Measurements from ENCODE around the gene LRRC7.

The LRRC7 gene

DNA sequence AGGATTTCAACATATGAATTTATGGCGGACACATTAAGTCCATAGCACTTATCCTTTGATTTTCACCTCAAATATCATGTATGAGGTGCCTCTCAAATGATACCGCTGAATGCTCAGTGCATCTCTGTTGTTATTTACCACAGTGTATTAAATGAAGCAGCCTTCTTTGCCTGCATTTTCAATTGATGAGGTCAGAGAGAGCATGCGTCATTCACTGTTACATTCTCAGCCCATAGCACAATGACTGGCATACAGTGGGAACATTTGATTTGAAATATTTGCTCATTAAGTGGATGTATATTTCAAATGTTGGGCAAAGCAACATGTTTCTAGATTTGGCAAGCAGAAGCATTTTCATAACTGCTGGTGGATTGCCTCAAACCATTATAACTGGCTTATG, 45.7 kb downstream of the LRRC7 start:
- H3K9me3 ChIP-seq (ENCODE audit: low read length): no peaks in the 10 kb centered on the region
- H3K27me3 ChIP-seq (ENCODE audit: insufficient read depth, low read length): no peaks in the 10 kb centered on the region
- H3K4me3 ChIP-seq (ENCODE audit: low read length): no peak overlapping the region
- no peaks in the 10 kb centered on the region for H3K4me1 ChIP-seq (ENCODE audit: insufficient read depth, low read length)
- H2AFZ ChIP-seq (ENCODE audit: low read depth, low read length): no peak overlapping the region
- no peaks in the 10 kb centered on the region for H3K36me3 ChIP-seq (ENCODE audit: insufficient read depth, low read length)

DNA sequence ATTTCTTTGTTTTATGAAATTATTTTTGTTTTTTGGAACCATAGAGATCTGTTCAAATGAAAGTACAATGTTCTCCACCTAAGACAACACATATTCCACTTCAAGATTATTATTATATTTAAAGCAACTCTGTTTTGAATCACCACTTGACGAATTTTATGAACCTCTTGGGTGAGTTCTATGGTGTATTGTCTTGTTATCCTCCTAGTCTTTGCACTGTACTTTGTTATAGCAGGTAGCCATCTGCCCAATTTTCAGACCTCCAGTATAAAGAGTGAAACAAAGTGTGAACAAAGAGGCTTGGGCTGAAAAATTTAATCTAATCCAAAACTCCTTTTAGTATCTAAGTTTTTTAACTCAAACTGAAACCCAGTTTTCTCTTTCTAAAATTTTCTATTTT, 71.0 kb downstream of the LRRC7 start:
- H3K27me3 ChIP-seq (ENCODE audit: insufficient read depth, low read length): no peaks in the 10 kb centered on the region
- no peak overlapping the region for H3K4me3 ChIP-seq (ENCODE audit: low read length)
- no peaks in the 10 kb centered on the region for H3K36me3 ChIP-seq (ENCODE audit: insufficient read depth, low read length)

DNA sequence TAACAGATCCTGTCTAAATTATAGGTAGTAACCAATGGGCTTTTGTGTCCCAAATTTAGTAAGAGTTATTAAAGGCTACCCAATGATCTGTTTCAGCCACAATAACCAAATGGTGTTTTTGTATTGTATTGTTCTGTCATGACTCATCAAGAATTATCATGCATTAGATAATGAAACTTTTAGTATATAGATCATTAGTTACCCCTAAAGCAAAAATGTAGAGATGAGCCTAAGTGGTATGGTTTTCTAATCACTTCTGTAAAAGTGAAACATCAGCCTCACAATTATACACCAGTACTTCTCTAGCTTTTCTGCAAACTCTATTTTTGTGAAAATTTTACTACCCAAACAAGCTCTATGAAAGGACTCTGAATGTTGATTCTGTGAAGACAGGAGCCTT, 71.4 kb downstream of the LRRC7 start:
- H3K36me3 ChIP-seq (ENCODE audit: insufficient read depth, low read length): no peaks in the 10 kb centered on the region
- H2AFZ ChIP-seq (ENCODE audit: low read depth, low read length): no peak overlapping the region
- H3K4me1 ChIP-seq (ENCODE audit: insufficient read depth, low read length): no peaks in the 10 kb centered on the region
- no peaks in the 10 kb centered on the region for H3K27me3 ChIP-seq (ENCODE audit: insufficient read depth, low read length)
- H3K4me3 ChIP-seq (ENCODE audit: low read length): no peak overlapping the region
- H3K9me3 ChIP-seq (ENCODE audit: low read length): no peaks in the 10 kb centered on the region

More for the DNA sequence above, 71.0 kb downstream of the LRRC7 start:
- H2AFZ ChIP-seq (ENCODE audit: low read depth, low read length): no peak overlapping the region
- H3K4me1 ChIP-seq (ENCODE audit: insufficient read depth, low read length): no peaks in the 10 kb centered on the region
- no peaks in the 10 kb centered on the region for H3K9me3 ChIP-seq (ENCODE audit: low read length)

DNA sequence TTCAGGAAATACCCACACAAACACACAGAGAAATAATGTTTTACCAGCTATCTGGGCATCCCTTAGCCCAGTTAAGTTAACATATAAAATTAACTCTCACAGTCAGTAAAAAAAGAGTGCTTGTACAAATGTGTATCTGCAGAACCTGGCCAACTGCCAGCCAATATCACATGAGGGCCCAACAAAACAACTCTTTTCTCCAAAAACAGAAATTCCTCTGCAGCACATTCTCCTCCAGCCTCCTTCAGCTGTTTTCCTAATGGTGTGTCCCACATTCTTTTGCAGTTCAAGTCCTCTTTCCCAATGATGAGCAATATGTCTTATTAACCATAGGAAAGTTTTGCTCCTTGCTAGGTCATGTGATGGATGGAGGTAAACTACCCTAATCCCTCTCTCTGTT, 75.5 kb downstream of the LRRC7 start:
- Histone ChIP-seq H3K27me3 (ENCODE audit: insufficient read depth, low read length) (no peaks in the 10 kb centered on the region), H3K9me3 (ENCODE audit: low read length) (no peaks in the 10 kb centered on the region), H3K4me3 (ENCODE audit: low read length) (no peak overlapping the region), H3K36me3 (ENCODE audit: insufficient read depth, low read length) (no peaks in the 10 kb centered on the region), H2AFZ (ENCODE audit: low read depth, low read length) (no peak overlapping the region), H3K4me1 (ENCODE audit: insufficient read depth, low read length) (peaks cover 5% of the 10 kb centered on the region)

DNA sequence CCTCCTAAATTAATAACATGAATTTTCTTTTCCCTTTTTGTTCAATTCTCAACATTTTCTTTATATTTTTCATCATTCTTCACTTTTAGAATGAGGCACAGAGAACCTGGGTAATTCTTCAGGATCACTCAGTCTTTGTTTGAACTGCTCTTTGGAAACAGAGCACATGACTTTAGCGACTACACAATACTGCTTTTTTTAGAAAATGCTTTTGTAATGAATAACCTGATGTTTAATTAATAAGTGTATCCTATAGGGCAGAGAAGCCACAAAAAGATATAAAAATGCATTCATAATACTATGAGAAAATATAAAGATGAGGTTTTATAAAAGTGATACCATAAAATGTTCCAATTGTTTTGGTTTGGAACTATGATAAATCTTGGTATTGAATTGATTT, 77.8 kb downstream of the LRRC7 start:
- H3K36me3 ChIP-seq (ENCODE audit: insufficient read depth, low read length): no peaks in the 10 kb centered on the region
- peaks cover 5% of the 10 kb centered on the region for H3K4me1 ChIP-seq (ENCODE audit: insufficient read depth, low read length)
- H2AFZ ChIP-seq (ENCODE audit: low read depth, low read length): peak overlapping the region; percentile 72
- H3K27me3 ChIP-seq (ENCODE audit: insufficient read depth, low read length): no peaks in the 10 kb centered on the region
- no peaks in the 10 kb centered on the region for H3K9me3 ChIP-seq (ENCODE audit: low read length)
- H3K4me3 ChIP-seq (ENCODE audit: low read length): no peak overlapping the region

DNA sequence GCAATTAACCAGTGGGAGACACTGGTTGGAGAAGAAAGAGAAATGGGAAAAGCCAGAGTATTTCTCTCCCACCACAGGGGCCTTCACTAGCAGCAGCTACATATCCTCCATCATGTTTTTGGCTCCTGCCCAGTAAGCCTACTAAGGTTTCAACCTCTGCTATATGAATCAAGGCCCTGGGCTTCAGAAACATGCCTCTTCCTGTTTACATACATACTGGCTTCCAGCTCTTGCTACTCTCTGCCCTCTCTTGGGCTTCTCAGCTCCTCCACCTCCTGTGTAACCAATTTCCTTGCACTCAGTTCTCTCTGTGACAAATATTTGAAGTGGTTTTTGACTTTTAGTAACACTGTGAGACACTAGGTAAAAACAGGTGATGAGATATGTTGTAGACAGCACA, 80.8 kb downstream of the LRRC7 start:
- peaks cover 5% of the 10 kb centered on the region for H3K4me1 ChIP-seq (ENCODE audit: insufficient read depth, low read length)
- no peak overlapping the region for H2AFZ ChIP-seq (ENCODE audit: low read depth, low read length)
- H3K27me3 ChIP-seq (ENCODE audit: insufficient read depth, low read length): no peaks in the 10 kb centered on the region
- no peak overlapping the region for H3K4me3 ChIP-seq (ENCODE audit: low read length)
- no peaks in the 10 kb centered on the region for H3K36me3 ChIP-seq (ENCODE audit: insufficient read depth, low read length)
- H3K9me3 ChIP-seq (ENCODE audit: low read length): no peaks in the 10 kb centered on the region

DNA sequence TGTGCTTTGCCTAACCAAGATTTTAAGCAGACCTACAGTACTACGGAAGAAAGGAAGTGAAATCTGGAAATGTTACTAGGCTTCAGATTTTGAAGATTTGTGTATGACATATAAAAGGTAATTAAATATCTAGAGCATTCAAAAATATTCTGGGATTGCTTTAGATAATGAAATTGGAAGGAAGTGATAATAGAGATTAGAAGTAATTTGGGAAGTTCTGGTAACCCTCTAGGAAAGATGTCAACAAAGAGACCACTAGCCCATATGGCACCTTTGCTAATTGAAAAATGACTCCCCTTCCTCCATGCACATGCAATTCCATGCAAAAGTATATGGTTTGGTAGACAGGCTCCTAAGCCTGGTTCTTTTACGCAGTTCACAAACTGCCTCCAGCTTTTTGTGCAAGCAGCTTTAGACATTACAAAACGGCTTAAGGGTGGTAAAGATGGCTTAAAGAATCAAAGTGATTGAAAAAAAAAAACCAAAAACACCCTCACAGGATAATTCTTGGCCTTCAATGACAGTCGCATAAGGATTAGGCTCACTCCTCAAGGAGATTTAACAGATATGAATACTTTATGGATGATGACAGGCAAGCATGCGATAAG, 81.8 kb downstream of the LRRC7 start:
- H3K36me3 ChIP-seq (ENCODE audit: insufficient read depth, low read length): no peaks in the 10 kb centered on the region
- H2AFZ ChIP-seq (ENCODE audit: low read depth, low read length): no peak overlapping the region
- peaks cover 5% of the 10 kb centered on the region for H3K4me1 ChIP-seq (ENCODE audit: insufficient read depth, low read length)
- H3K27me3 ChIP-seq (ENCODE audit: insufficient read depth, low read length): no peaks in the 10 kb centered on the region
- H3K4me3 ChIP-seq (ENCODE audit: low read length): no peak overlapping the region
- no peaks in the 10 kb centered on the region for H3K9me3 ChIP-seq (ENCODE audit: low read length)

DNA sequence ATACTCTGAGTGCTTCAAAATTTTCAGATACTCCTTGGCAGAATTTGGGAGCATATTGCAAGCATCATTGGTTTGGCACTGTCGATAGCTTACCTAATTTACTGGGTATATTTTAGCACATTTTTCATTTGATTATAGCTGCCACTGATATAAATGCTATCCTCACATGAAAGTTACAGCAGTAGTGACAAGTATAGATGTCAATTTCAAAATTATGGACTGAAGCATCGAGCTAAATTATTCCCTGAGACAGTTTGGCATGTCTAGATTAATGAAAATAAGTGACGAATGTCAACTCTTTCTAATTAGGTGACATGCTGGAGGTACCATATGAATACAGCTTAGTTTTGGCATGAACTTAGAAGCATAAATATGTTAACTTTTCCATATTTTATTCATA, 83.1 kb downstream of the LRRC7 start:
- Histone ChIP-seq H3K4me1 (ENCODE audit: insufficient read depth, low read length) (no peaks in the 10 kb centered on the region), H3K9me3 (ENCODE audit: low read length) (no peaks in the 10 kb centered on the region), H2AFZ (ENCODE audit: low read depth, low read length) (no peak overlapping the region), H3K27me3 (ENCODE audit: insufficient read depth, low read length) (no peaks in the 10 kb centered on the region), H3K36me3 (ENCODE audit: insufficient read depth, low read length) (no peaks in the 10 kb centered on the region), H3K4me3 (ENCODE audit: low read length) (no peak overlapping the region)

DNA sequence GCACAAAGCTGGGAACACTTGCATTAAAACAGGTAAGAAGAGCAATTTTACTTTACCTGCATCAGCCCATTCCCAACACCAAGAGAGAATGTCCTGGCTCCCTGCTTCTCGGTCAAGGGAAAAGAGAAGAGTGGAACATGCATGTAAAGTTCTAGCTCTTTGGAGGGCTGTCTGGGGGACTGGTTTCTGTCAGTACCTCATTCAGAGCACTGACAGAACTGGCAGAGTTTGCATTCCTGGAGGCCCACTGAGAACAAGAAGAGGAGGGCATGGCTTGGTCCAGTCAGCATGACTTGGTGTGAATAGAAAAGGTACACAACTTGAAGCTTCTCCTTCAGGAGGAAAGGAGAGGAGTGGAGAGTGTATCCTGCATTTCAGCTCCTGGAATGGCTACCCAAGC, 83.9 kb downstream of the LRRC7 start:
- no peaks in the 10 kb centered on the region for H3K9me3 ChIP-seq (ENCODE audit: low read length)
- H3K27me3 ChIP-seq (ENCODE audit: insufficient read depth, low read length): no peaks in the 10 kb centered on the region
- no peak overlapping the region for H2AFZ ChIP-seq (ENCODE audit: low read depth, low read length)
- no peak overlapping the region for H3K4me3 ChIP-seq (ENCODE audit: low read length)
- H3K4me1 ChIP-seq (ENCODE audit: insufficient read depth, low read length): no peaks in the 10 kb centered on the region
- no peaks in the 10 kb centered on the region for H3K36me3 ChIP-seq (ENCODE audit: insufficient read depth, low read length)

DNA sequence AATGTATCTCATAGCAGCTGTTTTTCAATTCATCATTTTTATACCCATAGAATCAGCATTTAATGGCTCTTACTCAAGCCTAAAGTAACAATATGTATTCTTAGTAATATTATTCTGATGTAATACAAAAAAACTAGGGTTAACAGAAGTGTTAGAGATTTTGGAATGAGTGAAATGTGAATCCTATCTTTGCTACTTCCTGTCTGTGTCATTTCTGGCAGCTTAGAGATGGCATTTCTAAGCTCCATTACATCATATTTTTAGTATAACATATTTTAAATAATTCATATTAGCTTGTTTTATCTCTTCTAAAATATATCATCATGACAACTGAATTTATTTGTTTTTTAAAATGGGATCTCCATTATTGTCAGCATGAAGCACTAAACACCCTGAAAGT, 90.2 kb downstream of the LRRC7 start:
- Histone ChIP-seq H3K36me3 (ENCODE audit: insufficient read depth, low read length) (no peaks in the 10 kb centered on the region), H2AFZ (ENCODE audit: low read depth, low read length) (no peak overlapping the region), H3K27me3 (ENCODE audit: insufficient read depth, low read length) (no peaks in the 10 kb centered on the region), H3K4me3 (ENCODE audit: low read length) (no peak overlapping the region), H3K4me1 (ENCODE audit: insufficient read depth, low read length) (no peaks in the 10 kb centered on the region), H3K9me3 (ENCODE audit: low read length) (no peaks in the 10 kb centered on the region)

DNA sequence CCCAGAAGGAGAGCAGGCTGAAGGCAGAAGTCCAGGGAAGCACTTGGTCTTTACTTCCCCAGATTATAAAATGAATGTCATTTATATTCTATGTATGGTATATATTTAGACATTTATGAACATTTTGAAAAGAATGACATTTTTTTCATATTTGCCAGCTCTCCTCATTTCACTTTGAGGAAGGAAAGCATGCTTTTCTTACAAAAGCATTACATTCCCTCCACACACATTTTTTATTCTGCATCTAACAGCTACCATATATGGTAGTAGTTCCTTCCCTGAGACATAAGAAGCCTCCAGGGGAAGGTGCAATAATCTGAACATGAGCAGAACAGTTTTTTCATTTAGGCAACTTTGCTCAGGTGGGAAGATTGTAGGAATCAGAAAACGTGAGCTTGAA, 94.0 kb downstream of the LRRC7 start:
- Histone ChIP-seq H3K9me3 (ENCODE audit: low read length) (no peaks in the 10 kb centered on the region), H3K4me1 (ENCODE audit: insufficient read depth, low read length) (no peaks in the 10 kb centered on the region), H2AFZ (ENCODE audit: low read depth, low read length) (no peak overlapping the region), H3K36me3 (ENCODE audit: insufficient read depth, low read length) (no peaks in the 10 kb centered on the region), H3K27me3 (ENCODE audit: insufficient read depth, low read length) (no peaks in the 10 kb centered on the region), H3K4me3 (ENCODE audit: low read length) (no peak overlapping the region)

DNA sequence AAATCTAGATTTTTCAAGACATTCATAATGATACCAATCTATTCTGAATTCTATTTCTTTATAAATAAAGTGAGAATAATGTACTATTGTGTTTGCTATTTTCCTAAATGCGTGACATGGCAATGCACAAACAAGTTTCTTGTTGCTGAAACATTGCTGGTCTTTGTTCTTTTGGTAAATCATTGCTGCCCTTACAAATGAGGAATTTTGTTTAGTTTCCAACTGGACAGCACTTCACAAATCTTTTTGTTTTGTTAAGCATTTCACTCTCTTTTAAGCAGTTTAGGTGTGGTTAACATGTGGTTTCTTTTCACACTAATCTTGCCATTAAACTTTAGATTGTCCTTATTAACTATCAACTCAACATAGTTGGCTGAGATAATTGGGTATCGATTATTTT, 94.6 kb downstream of the LRRC7 start:
- Histone ChIP-seq H3K9me3 (ENCODE audit: low read length) (no peaks in the 10 kb centered on the region), H3K4me1 (ENCODE audit: insufficient read depth, low read length) (no peaks in the 10 kb centered on the region), H3K36me3 (ENCODE audit: insufficient read depth, low read length) (no peaks in the 10 kb centered on the region), H3K4me3 (ENCODE audit: low read length) (no peak overlapping the region), H2AFZ (ENCODE audit: low read depth, low read length) (no peak overlapping the region), H3K27me3 (ENCODE audit: insufficient read depth, low read length) (no peaks in the 10 kb centered on the region)

DNA sequence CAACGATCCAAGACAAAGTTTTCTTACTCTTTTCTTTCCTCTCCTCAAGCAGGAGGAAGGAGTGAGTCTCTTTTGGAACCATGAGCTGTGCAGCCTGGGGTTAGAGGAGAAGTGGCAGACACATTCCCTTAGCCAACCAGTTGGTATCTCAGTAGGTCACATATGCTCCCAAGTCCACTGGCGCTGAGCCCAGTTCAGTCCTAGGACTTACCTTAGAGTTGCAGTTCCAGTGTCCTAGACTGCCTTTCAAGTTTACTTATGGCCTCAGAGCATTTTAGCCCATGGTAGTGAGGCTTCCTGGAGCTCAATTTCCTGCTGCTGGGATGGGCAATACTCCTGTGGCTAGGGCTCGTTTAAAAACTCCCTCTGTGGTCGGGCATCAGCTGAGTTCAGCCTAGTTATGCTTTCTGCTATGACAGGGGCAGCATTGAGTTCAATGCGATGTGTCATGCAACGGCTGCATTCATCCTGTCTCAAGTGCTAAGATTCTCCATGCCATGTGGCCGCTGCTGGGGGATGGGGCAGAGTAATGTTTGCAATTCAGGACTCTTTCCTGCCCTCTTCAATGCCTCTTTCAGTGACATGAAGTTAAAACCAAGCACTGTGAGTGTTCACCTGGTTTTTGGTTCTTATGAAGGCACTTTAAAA, 103.8 kb downstream of the LRRC7 start:
- no peaks in the 10 kb centered on the region for H3K9me3 ChIP-seq (ENCODE audit: low read length)
- H3K36me3 ChIP-seq (ENCODE audit: insufficient read depth, low read length): no peaks in the 10 kb centered on the region
- H3K4me3 ChIP-seq (ENCODE audit: low read length): no peak overlapping the region
- H3K27me3 ChIP-seq (ENCODE audit: insufficient read depth, low read length): no peaks in the 10 kb centered on the region
- H2AFZ ChIP-seq (ENCODE audit: low read depth, low read length): no peak overlapping the region
- H3K4me1 ChIP-seq (ENCODE audit: insufficient read depth, low read length): no peaks in the 10 kb centered on the region

DNA sequence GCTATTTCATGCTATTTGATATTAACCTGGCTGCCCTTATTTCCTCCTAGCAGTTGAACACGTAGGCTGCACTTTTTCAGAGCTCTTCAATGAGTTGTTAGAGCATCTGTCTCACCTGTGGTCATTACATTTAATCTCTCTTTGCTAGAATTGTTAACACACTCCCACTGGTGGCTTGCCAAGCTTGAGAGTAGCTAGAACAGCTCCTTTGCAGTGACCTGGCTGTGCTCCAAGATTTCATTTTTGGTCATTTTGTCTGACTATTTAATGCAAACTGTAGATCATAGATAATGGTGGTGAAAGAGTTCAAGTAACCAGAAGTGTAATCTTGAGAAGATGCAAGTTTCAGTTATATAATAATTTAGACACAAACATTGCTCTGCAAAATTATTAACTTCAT, 105.6 kb downstream of the LRRC7 start:
- Histone ChIP-seq H3K36me3 (ENCODE audit: insufficient read depth, low read length) (no peaks in the 10 kb centered on the region), H3K27me3 (ENCODE audit: insufficient read depth, low read length) (no peaks in the 10 kb centered on the region), H3K4me1 (ENCODE audit: insufficient read depth, low read length) (no peaks in the 10 kb centered on the region), H2AFZ (ENCODE audit: low read depth, low read length) (no peak overlapping the region), H3K9me3 (ENCODE audit: low read length) (no peaks in the 10 kb centered on the region), H3K4me3 (ENCODE audit: low read length) (no peak overlapping the region)

Data from neuron (in vitro differentiated cells).